AG04450 (cell line): Measurements from ENCODE around the gene C2orf76. TPM values are rescaled to one million over a fixed set of nuclear protein-coding genes. Genes with fewer than 3 reads are reported as not detected.

ENCODE experiments used
- CTCF ChIA-PET: fragments of 300-600, 350-600 bp; formaldehyde crosslinking; extraction: SDS; loops from one replicate; lab custom pipeline; 2022; ENCODE audit warnings: antibody characterized with exemption, inconsistent platforms; lab: Charles Lee
- POLR2A ChIA-PET: fragments of 350-600 bp; formaldehyde crosslinking; extraction: SDS; loops from one replicate; lab custom pipeline; 2021; ENCODE audit warnings: antibody characterized with exemption, inconsistent platforms; lab: Yijun Ruan, JAX
- DNase-seq: peaks from one replicate; pipeline ENCODE4 v3.0.0-alpha.2; 2011; ENCODE audit warnings: low read depth, low spot score
- H3K27ac ChIP-seq: one replicate; pipeline ENCODE4 v1.5.1; 2012; ENCODE audit warnings: low read depth, low read length, control low read depth
- H3K27me3 ChIP-seq: one replicate; pipeline ENCODE4 v1.6.0; 2012; ENCODE audit warnings: low read length; ENCODE audit not compliant: control insufficient read depth, insufficient read depth
- H3K4me3 ChIP-seq: 2 replicates; pipeline ENCODE4 v1.5.1; 2011; ENCODE audit warnings: mild to moderate bottlenecking, low read depth, low read length, control low read depth
- H3K9me3 ChIP-seq: 2 replicates; pipeline ENCODE4 v1.5.1; 2012; ENCODE audit warnings: low read length; ENCODE audit not compliant: control insufficient read depth, insufficient read depth
- polyA plus RNA-seq: library from polyadenylated mRNA; depleted of rRNA; stranded (reverse); fragments of >200 nt; gene quantifications from 2 replicates; pipeline ENCODE4 v1.2.3, GENCODE V29; 2011
- TF ChIP-seq, protein P1 (sequence below): IDR thresholded peaks from 2 replicates; pipeline ENCODE4 v1.5.1; 2011; ENCODE audit warnings: low read depth, low read length, control low read depth, inconsistent platforms

The C2orf76 gene
- polyA plus RNA-seq, 1 experiment, result 26.5 TPM

DNA sequence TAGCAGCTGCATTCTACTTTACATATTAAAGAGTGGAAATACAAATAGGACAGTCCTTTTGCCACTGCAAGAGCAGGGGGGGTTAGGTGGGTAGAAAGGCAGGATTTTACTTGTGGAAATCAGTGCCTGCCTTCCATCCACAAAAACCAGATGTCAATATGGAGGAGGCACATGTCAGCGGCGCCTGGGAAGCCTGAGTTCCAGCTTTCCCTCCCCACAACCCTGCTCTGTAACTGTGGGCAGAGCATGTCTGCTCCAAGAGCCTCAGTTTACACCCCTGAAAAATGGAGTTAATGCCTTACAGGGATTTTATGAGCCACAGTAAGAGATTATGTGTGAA is 110.1 kb downstream of the C2orf76 start:
- Histone ChIP-seq H3K4me3 (no peak overlapping the region), H3K27me3 (no peaks in the 10 kb centered on the region), H3K9me3 (no peaks in the 10 kb centered on the region), H3K27ac (peak overlapping the region; percentile 87)
- ChIA-PET POLR2A (no interaction called here), CTCF (interaction anchor here (1.4 to 2.1 kb wide), 2 partner anchors 8 to 10 kb away, joined by 3 to 6 read pairs; no protein-coding TSS in a partner anchor)
- TF ChIP-seq, protein P1, sequence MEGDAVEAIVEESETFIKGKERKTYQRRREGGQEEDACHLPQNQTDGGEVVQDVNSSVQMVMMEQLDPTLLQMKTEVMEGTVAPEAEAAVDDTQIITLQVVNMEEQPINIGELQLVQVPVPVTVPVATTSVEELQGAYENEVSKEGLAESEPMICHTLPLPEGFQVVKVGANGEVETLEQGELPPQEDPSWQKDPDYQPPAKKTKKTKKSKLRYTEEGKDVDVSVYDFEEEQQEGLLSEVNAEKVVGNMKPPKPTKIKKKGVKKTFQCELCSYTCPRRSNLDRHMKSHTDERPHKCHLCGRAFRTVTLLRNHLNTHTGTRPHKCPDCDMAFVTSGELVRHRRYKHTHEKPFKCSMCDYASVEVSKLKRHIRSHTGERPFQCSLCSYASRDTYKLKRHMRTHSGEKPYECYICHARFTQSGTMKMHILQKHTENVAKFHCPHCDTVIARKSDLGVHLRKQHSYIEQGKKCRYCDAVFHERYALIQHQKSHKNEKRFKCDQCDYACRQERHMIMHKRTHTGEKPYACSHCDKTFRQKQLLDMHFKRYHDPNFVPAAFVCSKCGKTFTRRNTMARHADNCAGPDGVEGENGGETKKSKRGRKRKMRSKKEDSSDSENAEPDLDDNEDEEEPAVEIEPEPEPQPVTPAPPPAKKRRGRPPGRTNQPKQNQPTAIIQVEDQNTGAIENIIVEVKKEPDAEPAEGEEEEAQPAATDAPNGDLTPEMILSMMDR, result no peak
- DNase-seq, result no peak

GRCh38 chr2:119255760-119256581 is 110.7 kb downstream of the C2orf76 start:
- TF ChIP-seq, protein P1, result no peak
- ChIA-PET POLR2A (no interaction called here), CTCF (interaction anchor here (1.4 to 2.1 kb wide), 2 partner anchors 8 to 11 kb away, joined by 3 to 6 read pairs; no protein-coding TSS in a partner anchor)
- Histone ChIP-seq H3K9me3 (no peaks in the 10 kb centered on the region), H3K27ac (peak overlapping the region; percentile 87), H3K4me3 (peak overlapping the region; percentile 21), H3K27me3 (no peaks in the 10 kb centered on the region)
- peak; percentile 90 for DNase-seq

DNA sequence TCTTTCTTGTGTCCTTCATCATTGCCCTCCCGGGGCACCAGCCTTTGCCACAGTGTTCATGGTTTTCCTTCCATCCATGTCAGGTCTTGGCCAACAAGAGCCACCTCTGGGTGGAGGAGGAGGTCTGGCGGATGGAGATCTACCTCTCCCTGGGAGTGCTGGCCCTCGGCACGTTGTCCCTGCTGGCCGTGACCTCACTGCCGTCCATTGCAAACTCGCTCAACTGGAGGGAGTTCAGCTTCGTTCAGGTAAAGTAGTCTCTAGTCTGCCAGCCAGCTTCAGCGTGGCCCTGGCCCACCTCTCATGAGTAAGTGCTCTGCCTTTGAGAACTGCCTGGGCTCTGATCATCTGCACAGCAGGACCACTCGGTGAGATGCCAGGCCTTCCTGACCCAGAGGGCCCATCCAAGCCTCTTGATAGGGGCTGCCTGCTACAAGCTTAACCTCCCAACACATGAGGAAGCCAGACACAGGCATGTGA is 112.0 kb downstream of the C2orf76 start:
- no peak overlapping the region for H3K4me3 ChIP-seq
- ChIA-PET POLR2A (no interaction called here), CTCF (interaction anchor here (2.1 kb wide), 1 partner anchor 10 kb away, joined by 6 read pairs; no protein-coding TSS in a partner anchor)
- H3K27ac ChIP-seq, result peak overlapping the region; percentile 31
- no peaks in the 10 kb centered on the region for H3K9me3 ChIP-seq
- TF ChIP-seq, protein P1, result no peak
- no peak for DNase-seq
- no peaks in the 10 kb centered on the region for H3K27me3 ChIP-seq

DNA sequence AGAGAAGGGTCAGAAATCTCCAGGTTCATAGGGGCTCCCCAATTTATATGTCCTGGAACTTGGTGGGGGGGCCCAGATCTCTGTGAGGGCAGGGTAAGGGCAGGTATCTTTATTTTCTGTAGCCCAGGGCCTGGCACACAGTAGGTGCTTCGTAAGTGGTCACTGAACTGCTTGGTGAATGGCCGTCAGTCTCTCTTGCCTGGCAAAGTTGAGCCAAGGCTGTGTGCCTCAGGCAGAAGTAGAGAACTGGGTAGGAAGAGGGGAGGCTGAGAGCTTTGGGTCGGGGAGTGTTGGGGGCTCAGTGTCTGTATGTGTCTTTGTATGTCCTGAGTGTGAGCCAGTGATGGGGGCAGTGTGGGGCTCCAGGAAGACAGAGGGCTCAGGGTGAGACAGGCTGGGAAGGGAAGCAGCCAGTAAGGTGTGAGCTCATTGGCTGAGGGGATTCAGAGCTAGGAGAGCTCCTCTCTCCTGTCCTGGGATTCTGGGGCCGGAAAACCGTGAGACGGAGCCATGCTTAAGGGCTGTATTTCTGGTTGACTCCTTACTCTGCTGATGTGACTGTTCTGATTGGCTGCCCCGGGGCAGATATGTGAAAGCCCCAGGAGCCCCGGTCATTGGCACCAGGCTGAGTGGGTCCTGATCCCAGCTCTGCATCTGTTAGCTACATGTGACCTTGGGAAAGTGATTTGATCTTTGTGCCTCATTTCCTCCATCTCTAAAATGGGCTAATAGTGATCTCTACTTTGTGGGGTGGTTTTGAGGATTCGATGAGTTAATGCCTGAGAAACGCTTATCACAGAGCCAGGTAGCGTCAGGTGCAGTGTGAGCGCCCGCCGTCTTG is 112.7 kb downstream of the C2orf76 start:
- H3K27ac ChIP-seq, result peak overlapping the region; percentile 78
- H3K9me3 ChIP-seq, result no peaks in the 10 kb centered on the region
- TF ChIP-seq, protein P1, result no peak
- no peaks in the 10 kb centered on the region for H3K27me3 ChIP-seq
- POLR2A ChIA-PET, result interaction anchor here (0.7 to 1.4 kb wide), 2 partner anchors 13 to 22 kb away, joined by 3 to 6 read pairs; no protein-coding TSS in a partner anchor
- no peak for DNase-seq
- CTCF ChIA-PET, result no interaction called here
- no peak overlapping the region for H3K4me3 ChIP-seq
